GM12875 (cell line): ENCODE data around the gene RRP1B.

ENCODE experiments used
- H3K4me3 ChIP-seq: one replicate; pipeline ENCODE4 v1.5.1; 2011; ENCODE audit warnings: low read depth, low read length, control low read depth
- CTCF ChIP-seq: IDR thresholded peaks from 2 replicates; pipeline ENCODE4 v1.5.1; 2011; ENCODE audit warnings: low read depth, mild to moderate bottlenecking, control low read depth, inconsistent platforms, low read length, moderate library complexity, borderline replicate concordance; ENCODE audit not compliant: insufficient read depth

The RRP1B gene

DNA sequence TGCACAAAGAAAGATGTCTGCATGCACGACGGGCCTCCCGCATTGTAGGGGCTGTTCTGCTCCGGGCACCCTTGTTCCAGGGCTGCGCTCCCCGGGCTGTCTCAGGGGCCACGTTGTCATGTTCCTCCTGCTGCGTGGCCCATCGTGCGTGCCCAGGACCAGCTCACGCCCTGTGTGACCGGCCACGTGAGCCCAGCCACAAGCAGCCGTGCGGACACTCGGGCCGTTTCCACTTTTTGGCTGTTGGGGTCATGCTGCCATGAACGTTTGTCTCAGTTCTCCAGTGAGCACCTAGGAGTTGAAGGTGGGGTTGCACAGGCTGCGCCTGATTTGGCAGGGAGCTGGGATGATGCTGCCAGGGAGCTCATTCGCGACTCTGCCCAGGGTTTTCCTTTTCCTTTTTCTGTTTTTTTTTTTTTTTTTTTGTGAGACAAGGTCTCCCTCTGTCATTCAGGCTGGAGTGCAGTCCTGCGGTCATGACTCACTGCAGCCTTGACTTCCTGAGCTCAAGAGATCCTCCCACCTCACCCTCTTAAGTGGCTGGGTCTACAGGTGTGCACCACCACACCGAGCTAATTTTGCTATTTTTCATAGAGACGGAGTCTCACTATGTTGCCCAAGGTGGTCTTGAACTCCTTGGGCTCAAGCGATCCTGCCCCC, 77.0 kb downstream of the RRP1B start:
- no peak overlapping the region for H3K4me3 ChIP-seq
- no peak for TF ChIP-seq CTCF

GRCh38 chr21:43737158-43737950, 78.0 kb downstream of the RRP1B start:
- no peak for TF ChIP-seq CTCF
- H3K4me3 ChIP-seq = no peak overlapping the region

DNA sequence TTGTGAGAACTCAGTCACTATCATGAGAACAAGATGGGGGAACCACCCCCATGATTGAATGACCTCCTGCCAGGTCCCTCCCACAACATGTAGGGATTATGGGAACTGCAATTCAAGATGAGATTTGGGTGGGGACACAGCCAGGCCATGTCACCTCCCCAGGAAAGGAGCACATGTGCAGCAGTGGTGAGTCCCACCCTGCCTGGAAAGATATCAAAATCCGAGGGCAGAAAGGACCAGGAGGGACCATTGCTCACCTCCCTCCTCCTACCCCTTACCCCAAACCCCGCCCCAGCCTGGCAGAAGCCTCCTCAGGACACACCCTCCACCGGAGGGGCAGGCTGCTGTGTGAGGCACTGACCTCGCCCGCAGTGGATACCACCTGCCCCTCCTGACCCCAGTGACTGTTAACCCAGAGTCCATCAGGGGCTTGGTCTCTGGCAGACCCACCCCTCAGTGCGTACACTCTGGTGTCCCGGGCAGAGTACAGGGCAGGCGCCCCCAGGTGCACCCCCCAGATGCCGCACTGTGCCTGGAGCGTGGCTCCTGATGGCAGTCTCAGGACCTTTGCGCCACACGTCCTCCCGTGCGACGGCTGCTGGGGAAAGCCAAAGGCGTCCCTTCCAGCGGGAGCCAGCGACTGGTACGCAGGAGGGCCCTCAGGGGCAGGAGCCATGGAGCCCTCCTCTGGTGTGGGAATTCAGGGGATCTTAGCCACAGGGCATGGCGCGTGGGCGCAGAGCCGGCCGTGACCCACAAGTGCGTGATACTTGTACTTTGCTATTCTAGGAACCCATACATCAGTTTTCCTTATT, 80.5 kb downstream of the RRP1B start:
- no peak for TF ChIP-seq CTCF
- no peak overlapping the region for H3K4me3 ChIP-seq

GRCh38 chr21:43740497-43741156, 81.3 kb downstream of the RRP1B start:
- TF ChIP-seq CTCF = no peak
- H3K4me3 ChIP-seq = no peak overlapping the region

DNA sequence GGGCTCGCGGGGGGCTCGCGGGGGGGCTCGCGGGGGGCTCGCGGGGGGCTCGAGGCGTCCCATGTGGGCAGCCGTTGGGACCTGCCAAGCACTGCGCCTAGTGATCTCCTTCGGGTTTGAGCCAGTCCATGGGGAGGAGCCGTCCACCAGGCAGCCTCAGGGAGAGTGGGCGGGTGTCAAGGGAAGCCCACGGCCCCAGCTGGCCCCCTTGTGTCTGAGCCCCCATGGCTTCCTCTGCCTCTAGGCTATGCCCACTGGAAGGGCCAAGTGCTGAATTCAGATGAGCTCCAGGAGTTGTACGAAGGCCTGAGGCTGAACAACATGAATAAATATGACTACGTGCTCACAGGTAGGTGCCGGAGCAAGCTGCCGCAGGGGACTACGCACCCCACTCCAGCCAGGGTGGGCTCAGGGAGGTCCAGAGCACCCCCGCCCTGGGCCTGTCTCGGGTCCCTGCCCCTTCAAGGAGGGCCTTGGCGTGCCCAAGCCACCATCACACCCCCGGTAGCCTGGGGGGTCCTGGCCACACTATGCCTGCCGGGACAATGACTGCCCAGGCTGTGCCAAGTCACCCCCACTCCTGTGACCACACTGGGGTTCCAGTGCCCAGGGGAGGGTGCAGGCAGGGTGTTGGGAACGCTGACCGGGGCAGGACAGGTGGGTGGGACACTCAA, 82.2 kb downstream of the RRP1B start:
- no peak overlapping the region for H3K4me3 ChIP-seq
- no peak for TF ChIP-seq CTCF

GRCh38 chr21:43743947-43744346, 84.6 kb downstream of the RRP1B start:
- H3K4me3 ChIP-seq = no peak overlapping the region
- TF ChIP-seq CTCF = no peak
